ENCODE results near the gene CEP350.
"Not testable (repeated sequence)": the region's sequence is repeated elsewhere in the genome, so short reads cannot be mapped to it uniquely, and the experiment has no call there.

The CEP350 gene

GRCh38 chr1:180131510-180131909 is 176.9 kb downstream of the CEP350 start:
- TF ChIP-seq ZFX (IDR thresholded peaks at IDR 0.05; ENCODE audit: borderline replicate concordance), result no peak
- no peak for TF ChIP-seq CTCF (IDR thresholded peaks at IDR 0.05)
- H3K27ac ChIP-seq, result no peak overlapping the region

GRCh38 chr1:180133193-180133592 is 178.6 kb downstream of the CEP350 start:
- TF ChIP-seq CTCF (IDR thresholded peaks at IDR 0.05) (no peak), ZFX (IDR thresholded peaks at IDR 0.05; ENCODE audit: borderline replicate concordance) (no peak)
- no peak overlapping the region for H3K27ac ChIP-seq

GRCh38 chr1:180133688-180134087 is 179.1 kb downstream of the CEP350 start:
- not testable (repeated sequence) for H3K27ac ChIP-seq

GRCh38 chr1:180135535-180135934 is 180.9 kb downstream of the CEP350 start:
- TF ChIP-seq ZFX (IDR thresholded peaks at IDR 0.05; ENCODE audit: borderline replicate concordance) (no peak), CTCF (IDR thresholded peaks at IDR 0.05) (no peak)
- no peak overlapping the region for H3K27ac ChIP-seq

- TF ChIP-seq ZFX (IDR thresholded peaks at IDR 0.05; ENCODE audit: borderline replicate concordance), result no peak
- no peak for TF ChIP-seq CTCF (IDR thresholded peaks at IDR 0.05)
Measured at GRCh38 chr1:180136331-180136967, 181.8 kb downstream of the CEP350 start.

GRCh38 chr1:180136968-180137356 is 182.4 kb downstream of the CEP350 start:
- TF ChIP-seq CTCF (IDR thresholded peaks at IDR 0.05), result no peak
- TF ChIP-seq ZFX (IDR thresholded peaks at IDR 0.05; ENCODE audit: borderline replicate concordance), result no peak

More at GRCh38 chr1:180136331-180136967, 181.8 kb downstream of the CEP350 start:
- H3K27ac ChIP-seq, result no peak overlapping the region

GRCh38 chr1:180137776-180138175 is 183.2 kb downstream of the CEP350 start:
- H3K27ac ChIP-seq, result no peak overlapping the region
- TF ChIP-seq ZFX (IDR thresholded peaks at IDR 0.05; ENCODE audit: borderline replicate concordance), result no peak
- TF ChIP-seq CTCF (IDR thresholded peaks at IDR 0.05), result no peak

More at GRCh38 chr1:180136968-180137356, 182.4 kb downstream of the CEP350 start:
- H3K27ac ChIP-seq, result no peak overlapping the region
